ENCODE data around the gene ZYG11B. TPM values are rescaled to one million over a fixed set of nuclear protein-coding genes. Genes with fewer than 3 reads are reported as not detected.
"Not testable (repeated sequence)": the region's sequence is repeated elsewhere in the genome, so short reads cannot be mapped to it uniquely, and the experiment has no call there.

ZYG11B gene
- 10 to 100 TPM; 12.9 to 14.3 TPM for total RNA-seq

DNA sequence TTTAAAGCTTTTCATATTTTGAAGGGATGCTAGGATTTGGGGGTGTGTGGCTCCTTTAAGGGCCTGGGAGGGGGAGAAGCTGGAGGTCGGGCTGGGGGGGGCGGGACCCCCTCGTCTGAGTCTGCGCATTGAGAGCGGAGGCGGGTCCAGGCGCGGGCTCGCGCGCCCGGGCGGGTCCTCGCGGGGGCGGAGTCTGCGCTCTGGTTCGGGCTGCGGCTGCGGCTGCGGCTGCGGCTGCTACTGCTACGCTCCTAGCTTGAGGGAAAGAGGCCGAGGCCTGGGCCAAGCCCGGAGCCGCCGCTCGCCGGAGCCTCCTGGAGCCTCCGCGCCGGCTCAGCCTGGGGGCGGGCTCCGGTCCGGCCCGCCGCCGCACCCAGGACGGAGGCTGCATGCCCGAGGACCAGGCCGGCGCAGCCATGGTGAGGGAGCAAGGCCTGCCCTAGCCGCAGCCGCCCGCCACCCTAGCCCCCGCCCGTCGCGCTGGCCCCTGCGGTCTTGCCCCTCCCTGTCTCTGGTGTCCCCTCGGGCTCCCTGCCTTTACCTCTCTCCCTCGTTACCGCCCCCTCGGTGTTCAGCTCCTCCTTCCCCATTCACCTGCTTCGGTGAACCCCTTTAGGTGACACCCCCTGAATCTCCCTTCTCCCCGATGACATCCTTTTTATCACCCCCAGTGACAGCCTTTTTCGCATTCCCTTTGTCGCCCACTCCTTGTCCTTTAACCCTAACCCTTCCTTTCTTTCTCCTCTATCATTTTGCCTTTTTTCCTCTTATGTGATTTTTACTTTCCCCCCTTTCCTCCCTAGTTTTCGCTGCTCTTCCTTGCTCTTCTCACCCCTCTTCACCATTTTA is at the start of gene ZYG11B:
Gene ZYG11B, plus strand, starts transcription at position 189 of the 849 bp plus-strand sequence. Its CDS starts 201 bp downstream, at position 390.
- Mint-ChIP-seq H3K27ac (peak within 1 kb of the TSS; percentile 85), H3K36me3 (ENCODE audit: low read depth) (no peaks in the 10 kb centered on the region), H3K4me1 (peaks cover 32% of the 10 kb centered on the region), H3K27me3 (no peaks in the 10 kb centered on the region), H3K4me3 (peak within 1 kb of the TSS; percentile 93), H3K9me3 (ENCODE audit: low read depth) (no peaks in the 10 kb centered on the region)
- ATAC-seq = peak; percentile 91
- peak; percentile 96 for DNase-seq
- POLR2A ChIA-PET = interaction anchor here (0.7 to 1.1 kb wide), 3 partner anchors 17 to 1743 kb away, joined by 3 to 5 read pairs (median 4); no protein-coding TSS in a partner anchor
- intact Hi-C loops (cut with DNase I, micrococcal nuclease) = loop anchor here (1.0 to 10.0 kb wide), 12 partner anchors 23 to 1220 kb away; partner anchors contain the start of genes CC2D1B (in 1 of the 2), COA7 (in 1 of the 2), ECHDC2 (in 1 of the 2) and LRP8 (in 1 of the 2)
- CTCF ChIA-PET = interaction anchor here (0.6 to 2.4 kb wide), 8 partner anchors 10 to 322 kb away, joined by 3 to 7 read pairs (median 4); partner anchors contain the start of genes ORC1 and PRPF38A

- Mint-ChIP-seq H3K4me1 (peaks cover 6% of the 10 kb centered on the region), H3K27ac (no peak overlapping the region), H3K36me3 (ENCODE audit: low read depth) (peaks cover 1% of the 10 kb centered on the region), H3K4me3 (no peak overlapping the region), H3K9me3 (ENCODE audit: low read depth) (no peaks in the 10 kb centered on the region), H3K27me3 (no peaks in the 10 kb centered on the region)
- CTCF ChIA-PET = interaction anchor here (0.9 to 1.0 kb wide), 3 partner anchors 9 to 273 kb away, joined by 3 to 4 read pairs (median 4); partner anchors contain the start of genes ORC1 and PRPF38A
- ATAC-seq = no peak
- POLR2A ChIA-PET = interaction anchor here (0.8 kb wide), 1 partner anchor 122 kb away, joined by 3 read pairs; no protein-coding TSS in a partner anchor
- no peak for DNase-seq
- intact Hi-C loops (cut with DNase I, micrococcal nuclease) = no loop called here
These were observed 49.0 kb upstream of the ZYG11B start for GRCh38 chr1:52677076-52677806.

DNA sequence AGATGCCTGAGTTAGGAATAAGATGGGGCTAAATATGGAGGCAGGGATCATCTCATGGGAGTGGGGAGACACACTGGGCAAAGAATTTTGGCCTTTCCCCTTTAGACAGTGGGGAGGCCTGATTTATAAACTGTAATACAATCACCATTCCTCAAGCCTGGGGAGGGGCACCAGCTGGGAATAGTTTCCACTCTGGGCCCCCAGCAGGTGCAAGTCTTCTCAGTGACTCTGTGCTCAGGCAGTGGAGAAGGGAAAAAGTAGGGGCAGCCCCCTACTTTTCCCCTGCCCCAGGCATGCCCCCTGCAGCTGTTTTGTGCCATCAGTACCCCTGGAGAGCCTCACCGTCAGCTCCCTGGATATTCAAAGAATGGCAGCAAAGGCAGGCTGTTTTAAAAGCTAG is 47.2 kb upstream of the ZYG11B start:
- intact Hi-C loops (cut with DNase I, micrococcal nuclease) = no loop called here
- Mint-ChIP-seq H3K4me3 (no peak overlapping the region), H3K27ac (no peak overlapping the region), H3K9me3 (ENCODE audit: low read depth) (no peaks in the 10 kb centered on the region), H3K4me1 (peaks cover 7% of the 10 kb centered on the region), H3K36me3 (ENCODE audit: low read depth) (peaks cover 6% of the 10 kb centered on the region), H3K27me3 (no peaks in the 10 kb centered on the region)
- no peak for ATAC-seq
- ChIA-PET POLR2A (no interaction called here), CTCF (no interaction called here)
- DNase-seq = no peak

DNA sequence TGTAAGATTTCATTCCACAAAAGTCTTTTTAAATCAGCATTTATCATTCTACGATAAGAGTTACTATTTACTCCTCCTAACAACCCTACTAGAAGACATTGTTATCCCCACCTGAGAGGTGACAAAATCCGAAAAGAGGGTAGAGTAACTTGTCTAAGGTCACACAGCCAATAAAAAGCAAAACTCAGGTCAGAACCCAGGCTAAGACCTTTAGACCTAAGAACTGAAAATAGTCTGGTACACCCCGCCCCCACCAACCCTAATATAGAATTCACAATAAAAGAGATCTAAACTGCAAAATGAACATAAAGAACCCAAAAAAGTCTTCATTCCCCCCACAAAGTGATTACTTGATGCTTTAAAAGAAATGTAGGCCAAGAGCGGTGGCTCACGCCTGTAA is 46.8 kb upstream of the ZYG11B start:
- Mint-ChIP-seq H3K4me3 (no peak overlapping the region), H3K36me3 (ENCODE audit: low read depth) (peaks cover 6% of the 10 kb centered on the region), H3K4me1 (peaks cover 7% of the 10 kb centered on the region), H3K27me3 (no peaks in the 10 kb centered on the region), H3K9me3 (ENCODE audit: low read depth) (no peaks in the 10 kb centered on the region), H3K27ac (no peak overlapping the region)
- CTCF ChIA-PET = no interaction called here
- intact Hi-C loops (cut with DNase I, micrococcal nuclease) = no loop called here
- DNase-seq (no peak), ATAC-seq (no peak)
- POLR2A ChIA-PET = no interaction called here

DNA sequence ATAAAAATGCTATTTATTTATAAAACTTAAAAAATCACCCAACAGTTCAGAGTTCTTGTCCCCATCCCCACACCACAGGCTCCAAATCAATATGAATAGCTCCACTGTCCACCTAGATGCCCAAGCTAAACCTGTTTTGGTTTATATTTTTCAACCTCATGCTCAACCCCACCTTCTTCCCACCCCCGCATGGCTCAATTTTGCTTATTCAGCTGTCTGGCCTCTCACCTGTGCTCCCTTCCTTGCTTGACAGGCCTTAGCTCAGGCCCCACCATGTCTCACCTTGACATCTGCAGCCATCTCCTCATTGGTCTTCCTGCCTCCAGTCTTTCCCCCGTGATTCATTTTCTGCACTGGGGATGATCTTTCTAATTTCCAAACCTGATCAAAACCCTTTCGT is 45.9 kb upstream of the ZYG11B start:
- Mint-ChIP-seq H3K27ac (peak overlapping the region; percentile 16), H3K4me1 (peaks cover 4% of the 10 kb centered on the region), H3K27me3 (no peaks in the 10 kb centered on the region), H3K4me3 (no peak overlapping the region), H3K36me3 (ENCODE audit: low read depth) (peaks cover 10% of the 10 kb centered on the region), H3K9me3 (ENCODE audit: low read depth) (no peaks in the 10 kb centered on the region)
- POLR2A ChIA-PET = no interaction called here
- no peak for DNase-seq
- CTCF ChIA-PET = no interaction called here
- ATAC-seq = no peak
- intact Hi-C loops (cut with DNase I, micrococcal nuclease) = loop anchor here (10.0 kb wide), 2 partner anchors 536 to 786 kb away; partner anchors contain the start of gene ZFYVE9 (in 1 of the 2)

- Mint-ChIP-seq H3K27me3 (no peaks in the 10 kb centered on the region), H3K4me1 (peaks cover 7% of the 10 kb centered on the region), H3K27ac (no peak overlapping the region), H3K36me3 (ENCODE audit: low read depth) (peaks cover 13% of the 10 kb centered on the region), H3K9me3 (ENCODE audit: low read depth) (no peaks in the 10 kb centered on the region), H3K4me3 (no peak overlapping the region)
- intact Hi-C loops (cut with DNase I, micrococcal nuclease) = loop anchor here (10.0 kb wide), 2 partner anchors 536 to 786 kb away; partner anchors contain the start of gene ZFYVE9 (in 1 of the 2)
- DNase-seq = no peak
- CTCF ChIA-PET = no interaction called here
- no peak for ATAC-seq
- POLR2A ChIA-PET = no interaction called here
These were observed 45.1 kb upstream of the ZYG11B start for GRCh38 chr1:52681136-52681535.

DNA sequence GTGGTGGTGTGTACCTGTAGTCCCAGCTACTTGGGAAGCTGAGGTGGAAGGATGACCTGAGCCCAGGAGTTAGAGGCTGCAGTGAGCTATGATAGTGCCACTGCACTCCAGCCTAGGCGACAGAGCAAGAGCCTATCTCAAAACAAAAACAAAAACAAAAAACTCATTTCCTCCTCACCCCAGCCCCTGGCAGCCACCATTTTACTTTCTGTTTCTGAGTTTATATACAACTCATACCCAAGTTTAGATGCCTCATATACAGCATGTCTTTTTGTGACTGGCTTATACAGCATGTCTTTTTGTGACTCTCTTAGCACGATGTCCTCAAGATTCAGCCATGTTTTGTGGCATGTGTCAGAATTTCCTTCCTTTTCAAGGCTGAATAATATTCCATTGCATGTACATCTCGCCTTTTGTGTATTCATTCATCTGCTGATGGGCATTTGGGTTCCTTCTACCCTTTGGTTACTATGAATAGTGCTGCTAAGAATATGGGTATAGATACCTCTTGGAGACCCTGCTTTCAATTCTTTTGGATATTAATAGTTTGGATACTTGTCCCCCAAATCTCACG is 42.8 kb upstream of the ZYG11B start:
- Mint-ChIP-seq H3K36me3 (ENCODE audit: low read depth) (peaks cover 33% of the 10 kb centered on the region), H3K27ac (no peak overlapping the region)

GRCh38 chr1:52684545-52684944 is 41.7 kb upstream of the ZYG11B start:
- Mint-ChIP-seq H3K27ac (peak overlapping the region; percentile 56), H3K4me1 (peaks cover 5% of the 10 kb centered on the region), H3K27me3 (no peaks in the 10 kb centered on the region), H3K9me3 (ENCODE audit: low read depth) (no peaks in the 10 kb centered on the region), H3K4me3 (no peak overlapping the region), H3K36me3 (ENCODE audit: low read depth) (peaks cover 39% of the 10 kb centered on the region)
- ChIA-PET CTCF (interaction anchor here (0.7 to 2.0 kb wide), 4 partner anchors 151 to 307 kb away, joined by 3 to 6 read pairs (median 4); partner anchors contain the start of genes ORC1 and PRPF38A), POLR2A (no interaction called here)
- DNase-seq (no peak), ATAC-seq (no peak)
- intact Hi-C loops (cut with DNase I, micrococcal nuclease) = loop anchor here (10.0 kb wide), 2 partner anchors 540 to 790 kb away; partner anchors contain the start of gene ZFYVE9 (in 1 of the 2)

More for the DNA sequence above, 42.8 kb upstream of the ZYG11B start:
- intact Hi-C loops (cut with DNase I, micrococcal nuclease) = loop anchor here (10.0 kb wide), 2 partner anchors 539 to 789 kb away; partner anchors contain the start of gene ZFYVE9 (in 1 of the 2)
- Mint-ChIP-seq H3K4me3 (no peak overlapping the region), H3K9me3 (ENCODE audit: low read depth) (no peaks in the 10 kb centered on the region), H3K4me1 (peaks cover 8% of the 10 kb centered on the region), H3K27me3 (no peaks in the 10 kb centered on the region)
- no peak for DNase-seq
- POLR2A ChIA-PET = no interaction called here
- peak; percentile 37 for ATAC-seq
- CTCF ChIA-PET = interaction anchor here (0.5 to 2.0 kb wide), 2 partner anchors 24 to 279 kb away, joined by 3 to 6 read pairs; partner anchors contain the start of genes ORC1 and PRPF38A

DNA sequence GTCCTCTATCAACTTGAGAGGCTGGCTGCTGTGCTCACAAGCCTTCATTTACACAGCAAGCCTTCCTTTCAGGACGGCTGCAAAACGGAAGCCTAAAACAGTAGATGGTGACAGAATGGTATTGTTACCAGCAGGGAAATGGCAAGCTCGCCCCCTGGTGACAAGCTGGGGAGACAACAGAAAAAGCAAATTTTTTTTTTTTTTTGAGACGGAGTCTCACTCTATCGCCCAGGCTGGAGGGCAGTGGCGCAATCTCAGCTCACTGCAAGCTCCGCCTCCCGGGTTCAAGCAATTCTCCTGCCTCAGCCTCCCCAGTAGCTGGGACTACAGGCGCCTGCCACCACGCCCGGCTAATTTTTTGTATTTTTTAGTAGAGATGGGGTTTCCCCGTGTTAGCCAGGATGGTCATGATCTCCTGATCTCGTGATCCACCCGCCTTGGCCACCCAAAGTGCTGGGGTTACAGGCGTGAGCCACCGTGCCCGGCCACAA is 39.9 kb upstream of the ZYG11B start:
- ATAC-seq = peak; percentile 97
- CTCF ChIA-PET = interaction anchor here (0.6 to 3.7 kb wide), 32 partner anchors 9 to 657 kb away, joined by 3 to 19 read pairs (median 4); partner anchors contain the start of genes CC2D1B, ECHDC2, ORC1 and PRPF38A
- POLR2A ChIA-PET = interaction anchor here (0.6 to 1.2 kb wide), 3 partner anchors 52 to 320 kb away, joined by 3 to 4 read pairs (median 3); partner anchors contain the start of genes ORC1 and PRPF38A

GRCh38 chr1:52686830-52687229 is 39.4 kb upstream of the ZYG11B start:
- Mint-ChIP-seq H3K4me1 (peaks cover 5% of the 10 kb centered on the region), H3K27ac (no peak overlapping the region), H3K36me3 (ENCODE audit: low read depth) (peaks cover 41% of the 10 kb centered on the region), H3K27me3 (no peaks in the 10 kb centered on the region), H3K9me3 (ENCODE audit: low read depth) (no peaks in the 10 kb centered on the region), H3K4me3 (no peak overlapping the region)
- ATAC-seq (no peak), DNase-seq (no peak)
- CTCF ChIA-PET = interaction anchor here (0.6 to 3.7 kb wide), 22 partner anchors 9 to 321 kb away, joined by 3 to 19 read pairs (median 4); partner anchors contain the start of genes CC2D1B, ECHDC2, ORC1 and PRPF38A
- POLR2A ChIA-PET = interaction anchor here (1.2 kb wide), 1 partner anchor 283 kb away, joined by 4 read pairs; the partner anchor contains the start of genes ORC1 and PRPF38A
- intact Hi-C loops (cut with DNase I, micrococcal nuclease) = loop anchor here (1.0 to 10.0 kb wide), 9 partner anchors 135 to 792 kb away; partner anchors contain the start of genes ORC1 (in 2 of the 2), PRPF38A (in 2 of the 2), ZFYVE9 (in 2 of the 2) and CC2D1B (in 1 of the 2)

More for the DNA sequence above, 39.9 kb upstream of the ZYG11B start:
- not testable (repeated sequence) for H3K4me1 Mint-ChIP-seq; H3K27me3 Mint-ChIP-seq; H3K9me3 Mint-ChIP-seq (ENCODE audit: low read depth); H3K4me3 Mint-ChIP-seq
- intact Hi-C loops (cut with DNase I, micrococcal nuclease) = loop anchor here (1.0 to 10.0 kb wide), 9 partner anchors 134 to 792 kb away; partner anchors contain the start of genes ORC1 (in 2 of the 2), PRPF38A (in 2 of the 2), ZFYVE9 (in 2 of the 2) and CC2D1B (in 1 of the 2)
- H3K36me3 Mint-ChIP-seq (ENCODE audit: low read depth) = peaks cover 39% of the 10 kb centered on the region
- peak overlapping the region; percentile 62 for H3K27ac Mint-ChIP-seq
- DNase-seq = peak; percentile 89

Measured in activated CD4-positive, alpha-beta T cell treated with anti-CD3 and anti-CD28 coated beads for 36 hours (primary cell).